Measurements from ENCODE around the gene CAPN10.
A peak's percentile ranks its signal among the peaks of the same experiment; 100 is the strongest.
"Not testable (repeated sequence)": the region's sequence is repeated elsewhere in the genome, so short reads cannot be mapped to it uniquely, and the experiment has no call there.

The CAPN10 gene

GRCh38 chr2:240586198-240586918, at the start of gene CAPN10:
CAPN10 (plus strand) TSS chr2:240586734; CDS start chr2:240586912, 178 bp downstream.
- peak within 1 kb of the TSS; percentile 90 for H3K27ac ChIP-seq
- peak within 1 kb of the TSS; percentile 96 for H3K4me3 ChIP-seq (ENCODE audit: low read depth, low read length)
- in situ Hi-C loops (cut with HindIII; ENCODE audit: low pct_ligation_motif_present, low sequenced_read_pairs), result no loop called here
- no peaks in the 10 kb centered on the region for H3K27me3 ChIP-seq (replicated peaks)
- peak; percentile 95 for DNase-seq
- TF ChIP-seq, protein P1, sequence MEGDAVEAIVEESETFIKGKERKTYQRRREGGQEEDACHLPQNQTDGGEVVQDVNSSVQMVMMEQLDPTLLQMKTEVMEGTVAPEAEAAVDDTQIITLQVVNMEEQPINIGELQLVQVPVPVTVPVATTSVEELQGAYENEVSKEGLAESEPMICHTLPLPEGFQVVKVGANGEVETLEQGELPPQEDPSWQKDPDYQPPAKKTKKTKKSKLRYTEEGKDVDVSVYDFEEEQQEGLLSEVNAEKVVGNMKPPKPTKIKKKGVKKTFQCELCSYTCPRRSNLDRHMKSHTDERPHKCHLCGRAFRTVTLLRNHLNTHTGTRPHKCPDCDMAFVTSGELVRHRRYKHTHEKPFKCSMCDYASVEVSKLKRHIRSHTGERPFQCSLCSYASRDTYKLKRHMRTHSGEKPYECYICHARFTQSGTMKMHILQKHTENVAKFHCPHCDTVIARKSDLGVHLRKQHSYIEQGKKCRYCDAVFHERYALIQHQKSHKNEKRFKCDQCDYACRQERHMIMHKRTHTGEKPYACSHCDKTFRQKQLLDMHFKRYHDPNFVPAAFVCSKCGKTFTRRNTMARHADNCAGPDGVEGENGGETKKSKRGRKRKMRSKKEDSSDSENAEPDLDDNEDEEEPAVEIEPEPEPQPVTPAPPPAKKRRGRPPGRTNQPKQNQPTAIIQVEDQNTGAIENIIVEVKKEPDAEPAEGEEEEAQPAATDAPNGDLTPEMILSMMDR (IDR thresholded peaks at IDR 0.05; ENCODE audit: low read depth, low read length, missing control alignments), result no peak
- H3K36me3 ChIP-seq (replicated peaks), result peaks cover 2% of the 10 kb centered on the region

DNA sequence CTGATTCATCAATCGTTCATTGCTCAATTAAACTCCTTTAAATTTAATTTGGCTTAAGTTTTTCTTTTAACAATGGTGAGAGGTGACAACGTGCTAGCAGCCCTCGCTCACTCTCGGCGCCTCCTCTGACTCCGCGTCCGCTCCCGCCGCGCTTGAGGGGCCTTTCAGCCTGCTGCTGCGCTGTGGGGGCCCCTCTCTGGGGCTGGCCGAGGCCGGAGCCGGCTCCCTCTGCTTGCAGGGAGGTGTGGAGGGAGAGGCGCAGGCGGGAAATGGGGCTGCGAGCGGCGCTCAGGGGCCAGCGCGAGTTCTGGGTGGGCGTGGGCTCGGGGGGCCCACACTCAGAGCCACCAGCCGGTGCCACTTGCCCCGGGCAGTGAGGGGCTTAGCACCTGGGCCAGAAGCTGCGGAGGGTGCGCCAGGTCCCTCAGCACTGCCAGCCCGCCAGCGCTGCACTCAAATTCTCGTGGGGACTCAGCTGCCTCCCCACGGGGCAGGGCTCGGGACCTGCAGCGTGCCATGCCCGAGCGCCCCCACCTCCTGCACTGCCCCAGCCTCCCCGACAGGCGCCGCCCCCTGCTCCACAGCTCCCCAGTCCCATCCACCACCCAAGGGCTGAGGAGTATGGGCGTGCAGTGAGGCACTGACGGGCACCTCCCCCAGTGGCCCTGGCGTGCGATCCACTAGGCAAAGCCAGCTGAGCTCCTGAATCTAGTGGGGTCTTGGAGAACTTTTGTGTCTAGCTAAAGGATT, 48.3 kb upstream of the CAPN10 start:
- Histone ChIP-seq H3K4me3 (ENCODE audit: low read depth, low read length) (no peak overlapping the region), H3K36me3 (replicated peaks) (peaks cover 3% of the 10 kb centered on the region), H3K27me3 (replicated peaks) (no peaks in the 10 kb centered on the region), H3K27ac (no peak overlapping the region)
- DNase-seq, result no peak
- in situ Hi-C loops (cut with HindIII; ENCODE audit: low pct_ligation_motif_present, low sequenced_read_pairs), result no loop called here
- TF ChIP-seq, protein P1 (IDR thresholded peaks at IDR 0.05; ENCODE audit: low read depth, low read length, missing control alignments), result no peak

DNA sequence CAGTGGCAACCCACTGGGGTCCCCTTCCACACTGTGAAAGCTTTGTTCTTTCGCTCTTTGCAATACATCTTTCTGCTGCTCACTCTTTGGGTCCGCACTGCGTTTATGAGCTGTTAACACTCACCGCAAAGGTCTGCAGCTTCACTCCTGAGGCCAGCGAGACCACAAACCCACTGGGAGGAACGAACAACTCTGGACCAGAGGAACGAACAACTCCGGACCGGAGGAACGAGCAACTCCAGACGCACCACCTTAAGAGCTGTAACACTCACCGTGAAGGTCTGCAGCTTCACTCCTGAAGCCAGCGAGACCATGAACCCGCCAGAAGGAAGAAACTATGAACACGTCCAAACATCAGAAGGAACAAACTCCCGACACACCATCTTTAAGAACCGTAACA, 47.4 kb upstream of the CAPN10 start:
- H3K4me3 ChIP-seq (ENCODE audit: low read depth, low read length); H3K27me3 ChIP-seq (replicated peaks); in situ Hi-C loops (cut with HindIII; ENCODE audit: low pct_ligation_motif_present, low sequenced_read_pairs); H3K36me3 ChIP-seq (replicated peaks); H3K27ac ChIP-seq; DNase-seq: not testable (repeated sequence)

GRCh38 chr2:240539906-240540305, 46.6 kb upstream of the CAPN10 start:
- in situ Hi-C loops (cut with HindIII; ENCODE audit: low pct_ligation_motif_present, low sequenced_read_pairs), result no loop called here
- no peak for DNase-seq
- peaks cover 3% of the 10 kb centered on the region for H3K36me3 ChIP-seq (replicated peaks)

GRCh38 chr2:240551288-240551687, 35.2 kb upstream of the CAPN10 start:
- in situ Hi-C loops (cut with HindIII; ENCODE audit: low pct_ligation_motif_present, low sequenced_read_pairs), result no loop called here
- Histone ChIP-seq H3K27ac (no peak overlapping the region), H3K27me3 (replicated peaks) (no peaks in the 10 kb centered on the region), H3K4me3 (ENCODE audit: low read depth, low read length) (no peak overlapping the region), H3K36me3 (replicated peaks) (peaks cover 4% of the 10 kb centered on the region)
- TF ChIP-seq, protein P1 (IDR thresholded peaks at IDR 0.05; ENCODE audit: low read depth, low read length, missing control alignments), result no peak
- DNase-seq, result no peak

More at GRCh38 chr2:240539906-240540305, 46.6 kb upstream of the CAPN10 start:
- Histone ChIP-seq H3K27ac (no peak overlapping the region), H3K27me3 (replicated peaks) (no peaks in the 10 kb centered on the region), H3K4me3 (ENCODE audit: low read depth, low read length) (no peak overlapping the region)
- TF ChIP-seq, protein P1 (IDR thresholded peaks at IDR 0.05; ENCODE audit: low read depth, low read length, missing control alignments), result no peak

- peaks cover 4% of the 10 kb centered on the region for H3K36me3 ChIP-seq (replicated peaks)
- H3K27me3 ChIP-seq (replicated peaks), result no peaks in the 10 kb centered on the region
- in situ Hi-C loops (cut with HindIII; ENCODE audit: low pct_ligation_motif_present, low sequenced_read_pairs), result no loop called here
- TF ChIP-seq, protein P1 (IDR thresholded peaks at IDR 0.05; ENCODE audit: low read depth, low read length, missing control alignments), result no peak
- no peak overlapping the region for H3K4me3 ChIP-seq (ENCODE audit: low read depth, low read length)
- DNase-seq, result no peak
- H3K27ac ChIP-seq, result no peak overlapping the region
Measured at GRCh38 chr2:240551811-240552210, 34.7 kb upstream of the CAPN10 start.
